Fibroblast of peridontal ligament (primary cell): ENCODE results near the gene HTR3C.
"Not testable (repeated sequence)": the region's sequence is repeated elsewhere in the genome, so short reads cannot be mapped to it uniquely, and the experiment has no call there.

Experiments
- DNase-seq: peaks from one replicate; pipeline ENCODE4 v3.0.0-alpha.2; 2010; ENCODE audit errors: extremely low read depth

HTR3C gene

DNA sequence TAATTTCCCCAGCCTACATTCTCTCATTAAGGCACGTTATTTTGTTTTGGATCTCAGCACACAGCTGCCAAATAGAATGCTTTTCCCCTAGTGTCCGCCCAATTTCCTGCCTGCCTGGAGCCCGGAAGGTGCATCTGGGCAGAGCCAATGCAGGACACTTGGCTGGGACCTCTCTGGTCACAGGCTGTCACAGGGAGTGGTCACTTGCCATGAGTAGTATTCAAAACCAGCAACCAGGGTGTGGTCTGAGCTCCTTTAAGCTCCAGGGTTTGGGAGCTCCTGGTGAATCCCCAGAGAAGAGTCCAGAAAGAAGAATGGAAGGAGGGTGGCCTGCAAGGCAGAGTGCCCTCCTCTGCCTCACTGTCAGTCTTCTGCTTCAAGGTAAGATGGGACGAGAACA is at the start of gene HTR3C:
Gene HTR3C, plus strand, starts transcription at position 281 of the 400 bp plus-strand sequence. Its CDS starts 34 bp downstream, at position 315.
- DNase-seq, result no peak

DNA sequence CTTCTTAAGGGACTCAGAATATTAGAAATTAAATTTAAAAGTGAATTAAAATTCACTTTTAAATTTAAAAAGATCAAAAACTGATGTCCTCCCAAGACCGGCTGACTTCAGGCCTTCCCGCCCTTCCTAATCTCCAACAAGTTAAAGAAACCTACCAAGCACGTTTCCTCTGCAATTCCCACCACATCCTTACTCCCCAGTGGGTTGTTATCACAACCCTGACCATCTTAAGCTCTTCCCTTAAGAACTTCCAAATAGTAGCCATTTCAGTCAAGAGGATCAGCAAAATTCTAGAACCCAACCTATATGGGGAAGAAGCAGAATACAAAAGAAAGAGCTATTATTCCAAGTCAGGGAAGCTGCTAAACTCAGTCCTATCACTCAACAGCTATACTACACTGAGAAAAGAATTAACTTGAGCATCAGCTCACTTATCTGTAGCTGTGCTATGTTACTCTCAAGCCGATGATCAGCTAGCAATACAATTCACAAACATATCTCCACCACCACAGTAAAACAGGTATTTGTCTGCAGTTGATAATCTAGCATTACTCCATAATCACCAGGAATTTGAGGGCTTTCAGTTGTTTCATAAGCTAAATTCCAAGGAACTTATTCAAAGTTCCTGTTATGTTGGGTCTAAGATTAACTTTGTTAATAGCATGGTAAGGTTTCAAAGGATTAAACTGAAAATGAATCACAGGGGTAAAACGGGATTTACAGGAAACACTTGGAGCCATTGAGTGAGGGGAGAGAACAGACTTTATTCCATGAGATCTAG is 49.5 kb upstream of the HTR3C start:
- DNase-seq, result peak; percentile 74

GRCh38 chr3:184004476-184004875 is 48.4 kb upstream of the HTR3C start:
- no peak for DNase-seq

- peak; percentile 18 for DNase-seq
Observed at GRCh38 chr3:184005941-184006507, 46.8 kb upstream of the HTR3C start.

- not testable (repeated sequence) for DNase-seq
Observed at GRCh38 chr3:184007143-184007813, 45.6 kb upstream of the HTR3C start.

DNA sequence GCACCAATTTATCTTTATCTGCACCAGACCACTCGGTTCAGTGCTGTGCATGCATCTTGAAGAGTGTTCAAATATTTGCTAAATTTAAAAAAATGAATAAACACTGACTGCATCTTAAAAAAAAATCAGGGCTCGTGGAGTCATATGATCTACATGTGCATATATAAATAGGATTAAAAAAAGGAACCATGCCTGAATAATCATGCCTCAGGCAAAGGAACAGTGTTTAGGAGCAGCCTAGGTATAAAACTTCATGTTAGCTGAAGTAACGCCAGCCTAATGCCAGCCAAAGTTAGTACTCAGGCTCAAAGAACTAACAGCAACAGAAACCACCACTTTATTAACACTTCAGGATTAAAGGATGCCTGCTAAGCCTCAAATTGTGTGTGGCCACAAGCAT is 44.7 kb upstream of the HTR3C start:
- DNase-seq, result no peak

GRCh38 chr3:184011230-184011876 is 41.5 kb upstream of the HTR3C start:
- DNase-seq, result no peak

- no peak for DNase-seq
Observed at GRCh38 chr3:184011937-184012889, 40.6 kb upstream of the HTR3C start.

DNA sequence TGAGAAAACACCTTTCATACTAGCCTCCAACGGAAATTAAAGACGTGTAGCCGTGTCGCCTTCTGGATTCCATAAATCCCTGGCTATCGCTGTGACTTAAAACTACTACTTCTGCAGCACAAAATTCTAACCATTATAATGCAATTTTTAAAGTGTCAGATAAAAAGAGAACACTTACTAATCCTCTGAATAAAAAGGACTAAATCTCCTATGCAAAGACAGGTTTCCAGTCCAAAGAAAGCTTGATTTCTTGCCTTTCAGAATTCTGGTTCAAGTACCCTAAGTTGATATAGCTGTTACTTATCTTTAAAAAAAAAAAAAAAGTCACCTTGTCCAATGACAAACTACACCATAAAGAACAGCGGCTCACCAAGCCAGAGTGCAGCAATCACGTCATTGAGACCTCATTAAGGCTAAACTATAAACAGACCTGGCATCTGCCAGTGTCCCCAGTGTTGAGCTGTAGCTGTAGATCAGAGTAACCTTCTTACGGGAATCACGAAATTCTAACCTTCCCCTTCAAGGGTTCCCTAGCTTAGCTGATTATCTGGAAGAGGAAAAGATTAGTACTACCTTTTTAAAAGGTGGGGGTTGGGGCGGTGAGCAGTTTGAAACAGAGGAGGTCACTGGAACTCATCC is 37.3 kb upstream of the HTR3C start:
- no peak for DNase-seq

DNA sequence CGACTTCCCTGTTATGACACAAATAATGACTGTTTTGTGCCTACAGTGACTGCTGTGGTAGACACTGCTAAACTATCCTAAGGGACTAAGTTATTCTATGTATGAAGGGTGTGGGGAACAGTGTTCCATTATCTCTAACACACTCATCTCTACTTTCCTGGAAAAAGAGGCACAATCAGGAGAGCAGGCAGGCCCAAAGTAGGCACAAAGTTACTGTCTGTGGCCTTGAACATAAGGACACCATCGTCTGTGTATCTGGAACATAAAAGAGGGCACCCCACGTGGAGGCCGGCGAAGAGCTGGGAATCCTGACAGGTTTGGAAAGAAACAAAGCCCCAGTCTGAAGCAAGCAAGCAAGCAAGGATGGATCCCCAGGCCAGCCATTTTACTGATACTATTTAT is 36.7 kb upstream of the HTR3C start:
- no peak for DNase-seq

- DNase-seq, result peak; percentile 44
Observed at GRCh38 chr3:184016811-184017671, 35.8 kb upstream of the HTR3C start.

DNA sequence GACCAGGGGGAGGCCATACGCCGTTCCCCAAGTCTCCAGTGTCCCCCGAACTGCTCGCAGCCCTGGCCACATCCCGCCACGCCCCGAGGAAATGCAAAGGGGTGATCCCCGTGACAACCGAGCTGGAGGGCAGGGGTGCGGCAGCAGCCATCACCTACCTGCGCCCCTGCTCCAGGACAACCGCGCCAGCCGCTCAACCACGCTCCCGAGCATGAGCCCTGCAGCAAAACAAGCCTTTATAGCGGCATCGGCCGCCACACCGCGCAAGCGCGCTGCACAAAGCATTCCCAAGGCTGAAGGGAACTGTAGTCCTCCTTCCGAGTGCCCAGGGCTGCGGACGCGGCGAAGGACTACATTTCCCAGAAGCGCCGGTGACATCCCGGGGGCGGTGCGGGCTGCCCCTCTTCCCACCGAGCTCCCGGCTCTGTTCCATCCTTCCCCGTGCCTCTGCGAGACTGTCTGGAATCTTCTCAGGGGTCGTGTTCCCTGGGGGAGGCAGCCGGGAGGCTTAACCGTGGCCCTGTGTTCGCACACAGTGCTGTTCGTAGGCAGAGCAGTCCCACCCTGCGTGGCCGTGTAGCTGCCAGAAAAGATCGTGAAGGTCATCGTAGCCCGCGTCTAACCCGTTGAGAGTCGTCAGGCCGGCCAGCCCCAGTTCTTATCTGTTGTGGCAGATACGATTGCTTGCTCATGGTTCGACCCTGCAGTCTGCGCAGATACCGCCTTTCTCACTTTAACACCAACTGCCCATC is 35.0 kb upstream of the HTR3C start, which contains the start of gene ABCC5:
Gene ABCC5, minus strand, starts transcription at position 213 of the 752 bp plus-strand sequence. CDS start 3,492 bp downstream, outside the sequence.
- DNase-seq, result peak; percentile 89

- no peak for DNase-seq
Observed at GRCh38 chr3:184018424-184018973, 34.3 kb upstream of the HTR3C start.

DNA sequence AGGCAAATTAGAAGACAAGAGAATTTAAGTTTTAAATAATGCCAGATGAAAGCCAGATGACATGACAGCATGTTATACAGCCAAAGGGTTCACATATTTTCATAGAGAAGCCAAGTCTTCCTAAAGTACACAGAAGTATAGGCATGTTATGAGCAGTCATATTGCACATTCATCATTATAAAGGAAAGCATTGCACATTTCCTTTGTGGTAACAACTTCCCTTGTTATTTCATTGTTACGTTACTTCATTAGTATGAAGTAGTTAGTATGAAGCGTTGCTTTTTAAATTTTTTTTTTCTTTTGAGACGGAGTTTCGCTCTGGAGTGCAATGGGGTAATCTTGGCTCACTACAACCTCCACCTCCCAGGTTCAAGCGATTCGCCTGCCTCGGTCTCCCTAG is 30.5 kb upstream of the HTR3C start:
- DNase-seq, result no peak

GRCh38 chr3:184025256-184025655 is 27.6 kb upstream of the HTR3C start:
- not testable (repeated sequence) for DNase-seq

DNA sequence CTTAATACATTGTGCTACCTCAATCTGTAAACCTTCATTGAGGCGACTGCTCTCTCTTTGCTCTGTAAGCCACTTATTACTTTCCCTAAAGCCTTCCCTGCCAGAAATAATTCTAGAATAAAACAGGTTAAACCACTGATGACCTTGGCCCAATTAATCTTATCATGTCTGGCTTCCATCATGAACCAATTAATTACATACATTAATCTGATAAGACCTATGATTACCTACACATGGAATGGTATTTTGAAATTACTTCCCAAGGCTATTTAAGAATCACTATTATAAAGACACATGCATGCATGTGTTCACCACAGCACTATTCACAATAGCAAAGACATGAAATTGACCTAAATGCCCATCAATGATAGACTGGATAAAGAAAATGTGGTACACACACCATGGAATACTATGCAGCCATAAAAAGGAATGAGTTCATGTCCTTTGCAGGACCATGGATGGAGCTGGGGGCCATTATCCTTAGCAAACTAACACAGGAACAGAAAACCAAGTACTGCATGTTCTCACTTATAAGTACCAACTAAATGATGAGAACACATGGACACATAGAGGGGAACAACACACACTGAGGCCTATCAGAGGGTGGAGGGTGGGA is 24.5 kb upstream of the HTR3C start:
- not testable (repeated sequence) for DNase-seq

GRCh38 chr3:184029443-184029842 is 23.4 kb upstream of the HTR3C start:
- DNase-seq, result no peak

GRCh38 chr3:184030536-184030935 is 22.3 kb upstream of the HTR3C start:
- no peak for DNase-seq
